K562 (cell line): Measurements from ENCODE around the gene GABRB2. TPM values are rescaled to one million over a fixed set of nuclear protein-coding genes. Genes with fewer than 3 reads are reported as not detected.

Experiments
- ATAC-seq: fragments of 200-7000 bp; cut with Tn5 transposase; 3 replicates; pipeline ENCODE4 v1.9.1; 2020; ENCODE audit warnings: moderate library complexity
- BruUV-seq: library from RNA; stranded (reverse); fragments of 400-500 nt; replicated peaks from 2 replicates; lab custom pipeline; 2021; lab: Mats Ljungman, UMichigan
- CTCF ChIA-PET: fragments of 300-600 bp; formaldehyde crosslinking; extraction: SDS; loops from one replicate; lab custom pipeline; 2021; ENCODE audit warnings: low intra/inter-chr PET ratio; lab: Yijun Ruan, JAX
- POLR2A ChIA-PET: fragments of 300-600, 350-650 bp; sonication (Branson Sonifier 250); formaldehyde crosslinking; extraction: SDS; loops from one replicate; lab custom pipeline; 2021; ENCODE audit warnings: antibody characterized with exemption, inconsistent platforms; lab: Yijun Ruan, JAX
- DNase-seq, 4 experiments: peaks; one replicate each; pipeline versions ENCODE4 v3.0.0 to v3.0.0-alpha.2; 2011 to 2018; ENCODE audit warnings: low spot score in 3 of 4, mixed read lengths in 3 of 4; ENCODE audit errors: extremely low read depth in 1 of 4
- FAIRE-seq: peaks from 2 replicates; lab custom pipeline; 2011; peaks lifted over from hg19 to GRCh38; lab: Jason Lieb, UNC
- H2AFZ ChIP-seq: 2 replicates; pipeline ENCODE4 v1.6.0; 2011; ENCODE audit warnings: low read depth, low read length, control low read depth, inconsistent platforms
- H3K27ac ChIP-seq: fragments of 200-600 bp; 3 replicates; pipeline ENCODE4 v1.8.0; 2011; ENCODE audit warnings: low read depth, mild to moderate bottlenecking, control low read depth, inconsistent platforms, low read length, moderate library complexity, mixed read lengths; ENCODE audit errors: extremely low read depth
- H3K27me3 ChIP-seq, 2 experiments: fragments of 300-600 bp in 1 of 2; 2 replicates in 1 of 2; 3 replicates in 1 of 2; pipeline versions ENCODE4 v1.6.0 to v1.8.0; 2011; ENCODE audit warnings: inconsistent platforms in 2 of 2, low read length in 2 of 2, mild to moderate bottlenecking in 1 of 2, mixed read lengths in 1 of 2, moderate library complexity in 1 of 2; ENCODE audit not compliant: control insufficient read depth in 2 of 2, insufficient read depth in 2 of 2
- H3K36me3 ChIP-seq: fragments of 300-600 bp; 3 replicates; pipeline ENCODE4 v1.8.0; 2011; ENCODE audit warnings: mild to moderate bottlenecking, low read length, inconsistent platforms; ENCODE audit not compliant: control insufficient read depth, insufficient read depth
- H3K4me1 ChIP-seq, 2 experiments: fragments of 200-600 bp in 1 of 2; replicated peaks in 1 of 2; 2 replicates in 1 of 2; 3 replicates in 1 of 2; pipeline versions ENCODE4 v1.5.1 to v1.8.0; 2011; ENCODE audit warnings: inconsistent platforms in 2 of 2, low read length in 2 of 2, mild to moderate bottlenecking in 1 of 2, mixed read lengths in 1 of 2, moderate library complexity in 1 of 2; ENCODE audit not compliant: control insufficient read depth in 2 of 2, insufficient read depth in 2 of 2
- H3K4me2 ChIP-seq: 2 replicates; pipeline ENCODE4 v1.6.1; 2011; ENCODE audit warnings: low read length, control low read depth, inconsistent platforms, mixed read lengths; ENCODE audit not compliant: insufficient read depth
- H3K4me3 ChIP-seq: fragments of 200-600 bp; sonication (generic), shearing (Covaris generic); 2 replicates; pipeline ENCODE4 v1.5.1; 2016; ENCODE audit warnings: control low read depth, inconsistent platforms
- H3K79me2 ChIP-seq: fragments of 200-600 bp; 3 replicates; pipeline ENCODE4 v1.8.0; 2011; ENCODE audit warnings: low read length, inconsistent platforms; ENCODE audit not compliant: control insufficient read depth, insufficient read depth
- H3K9ac ChIP-seq, 2 experiments: 2 replicates each; pipeline versions ENCODE4 v1.6.0 to v1.6.1; 2011; ENCODE audit warnings: low read depth in 2 of 2, low read length in 2 of 2, control low read depth in 1 of 2, inconsistent platforms in 1 of 2, mild to moderate bottlenecking in 1 of 2, mixed read lengths in 1 of 2; ENCODE audit not compliant: insufficient read depth in 1 of 2
- H3K9me1 ChIP-seq: one replicate; pipeline ENCODE4 v1.6.0; 2011; ENCODE audit warnings: inconsistent platforms, mild to moderate bottlenecking, low read length, moderate library complexity; ENCODE audit not compliant: control insufficient read depth, insufficient read depth
- H3K9me3 ChIP-seq: replicated peaks from 2 replicates; pipeline ENCODE4 v1.5.1; 2011; ENCODE audit warnings: low read depth, low read length, inconsistent platforms; ENCODE audit not compliant: control insufficient read depth, insufficient read depth
- H4K20me1 ChIP-seq: replicated peaks from 2 replicates; pipeline ENCODE4 v1.6.1; 2011; ENCODE audit warnings: low read length, inconsistent platforms, mixed read lengths; ENCODE audit not compliant: control insufficient read depth, insufficient read depth
- CUX1 ChIP-seq: fragments of 200-800 bp; sonication (Bioruptor generic); IDR thresholded peaks from 2 replicates; pipeline ENCODE4 v1.6.1; 2016; ENCODE audit warnings: missing genetic modification characterization, missing compliant biosample characterization
- MLLT1 ChIP-seq, 2 experiments: fragments of 450-650 bp; IDR thresholded peaks; 2 replicates each; pipeline ENCODE4 v1.6.1; 2016
- RBM17 ChIP-seq: fragments of 200-400 bp; formaldehyde crosslinking; IDR thresholded peaks from 2 replicates; pipeline ENCODE4 v1.6.1; 2017; ENCODE audit warnings: low read depth, mild to moderate bottlenecking, low read length, borderline replicate concordance
- RFX7 ChIP-seq: fragments of 250-450 bp; sonication (Bioruptor Pico); IDR thresholded peaks from 2 replicates; pipeline ENCODE4 v1.5.1; 2021; ENCODE audit warnings: mild to moderate bottlenecking
- SETDB1 ChIP-seq: IDR thresholded peaks from one replicate; pipeline ENCODE4 v1.6.1; 2012; ENCODE audit warnings: low read length, control low read depth, inconsistent platforms
- SRSF3 ChIP-seq: fragments of 200-400 bp; formaldehyde crosslinking; IDR thresholded peaks from 2 replicates; pipeline ENCODE4 v1.6.1; 2016; ENCODE audit warnings: mild to moderate bottlenecking, low read length, moderate library complexity; ENCODE audit not compliant: insufficient read depth
- TCF15 ChIP-seq: fragments of 250-450 bp; sonication (Bioruptor Pico); IDR thresholded peaks from 2 replicates; pipeline ENCODE4 v1.8.0; 2022; ENCODE audit warnings: moderate library complexity, mild to moderate bottlenecking, inconsistent platforms
- THAP7 ChIP-seq: fragments of 250-450 bp; sonication (Bioruptor Pico); IDR thresholded peaks from 2 replicates; pipeline ENCODE4 v1.5.0; 2021
- TOE1 ChIP-seq, 2 experiments: fragments of 450-650 bp in 1 of 2; sonication (generic) in 1 of 2; formaldehyde crosslinking in 1 of 2; IDR thresholded peaks; 2 replicates each; pipeline versions ENCODE4 v1.7.1 to v1.8.0; 2016 to 2022; ENCODE audit warnings: borderline replicate concordance in 2 of 2, mild to moderate bottlenecking in 2 of 2, antibody characterized with exemption in 1 of 2, inconsistent platforms in 1 of 2, low read depth in 1 of 2, missing genetic modification reagents in 1 of 2, moderate library complexity in 1 of 2
- ZNF75A ChIP-seq: fragments of 450-650 bp; formaldehyde crosslinking; IDR thresholded peaks from 2 replicates; pipeline ENCODE4 v1.4.0; 2020; ENCODE audit warnings: mild to moderate bottlenecking
- WGBS: fragments of 100-300 bp; shearing (Covaris generic); methylation state at CpG from one replicate; pipeline ENCODE4 v1.1.6; 2016; ENCODE audit warnings: low coverage, mixed read lengths; ENCODE audit not compliant: insufficient coverage; ENCODE audit errors: missing lambda C conversion rate; 5-methylcytosine and 5-hydroxymethylcytosine counted together
- in situ Hi-C: fragments of 300-500 bp; cut with MboI; formaldehyde crosslinking; loops from 4 replicates; pipeline ENCODE4 v1.15.0; 2018; ENCODE audit warnings: inconsistent platforms, mixed read lengths
- intact Hi-C: fragments of 100-400 bp; cut with micrococcal nuclease; formaldehyde crosslinking; loops from 2 replicates; pipeline ENCODE4 v1.14.2; 2022
- polyA plus RNA-seq, 8 experiments: library from polyadenylated mRNA; depleted of rRNA in 4 of 8; stranded (reverse) in 5 of 8; unstranded in 3 of 8; fragments of >200 nt; fragmentation: Nextera tagmentation in 2 of 8; fragmentation: Illumina TruSeq in 1 of 8; extraction: Ambion mirVana in 2 of 8; extraction: Trizol in 1 of 8; gene quantifications; 2 replicates each; pipeline versions ENCODE4 v1.2.1 to v1.2.3, GENCODE V29; 2011 to 2014; ENCODE audit warnings: inconsistent platforms in 1 of 8, missing spikeins in 1 of 8
- total RNA-seq, 7 experiments: library from RNA; depleted of rRNA in 6 of 7; stranded (reverse); fragments of >200 nt in 6 of 7; fragmentation: Illumina TruSeq in 2 of 7; extraction: Trizol in 2 of 7; gene quantifications; 2 replicates each; pipeline versions ENCODE4 v1.2.1 to v1.2.3, GENCODE V29; 2011 to 2021; ENCODE audit warnings: low replicate concordance in 1 of 7

GABRB2 gene
- total and polyA plus RNA-seq, 9 of the 15 experiments (the other 6 are each of a cell fraction or from before 2014, with no cell fraction given) = not detected

GRCh38 chr5:161406880-161407279, 139.6 kb downstream of the GABRB2 start:
- DNase-seq (no peak), FAIRE-seq (no peak), ATAC-seq (no peak)
- in situ Hi-C loops = no loop called here
- no peak overlapping the region for H3K27ac ChIP-seq
- no peak overlapping the region for H3K4me3 ChIP-seq
- H3K4me2 ChIP-seq = no peak overlapping the region
- H3K9me1 ChIP-seq = no peaks in the 10 kb centered on the region
- H3K9ac ChIP-seq = no peak overlapping the region
- H3K36me3 ChIP-seq = no peaks in the 10 kb centered on the region
- CTCF ChIA-PET = no interaction called here
- H4K20me1 ChIP-seq = no peaks in the 10 kb centered on the region
- H3K4me1 ChIP-seq = no peaks in the 10 kb centered on the region
- TF ChIP-seq RFX7 (no peak), ZNF75A (CRISPR knock-in tag) (no peak), MLLT1 (IDR thresholded peaks at IDR 0.05) (no peak), THAP7 (CRISPR knock-in tag) (no peak), RBM17 (no peak), CUX1 (CRISPR knock-in tag) (no peak), SRSF3 (no peak), SETDB1 (no peak), TCF15 (no peak), TOE1 (IDR thresholded peaks at IDR 0.05; ENCODE audit: borderline replicate concordance) (no peak), TOE1 (CRISPR knock-in tag; IDR thresholded peaks at IDR 0.05; ENCODE audit: borderline replicate concordance, low read depth) (no peak)
- no TSS peak for BruUV-seq
- H3K79me2 ChIP-seq = no peaks in the 10 kb centered on the region
- H3K9me3 ChIP-seq = no peaks in the 10 kb centered on the region; the same call in 1 of the 2 replicates
- POLR2A ChIA-PET = no interaction called here
- H2AFZ ChIP-seq = no peak overlapping the region
- 0% methylated on average over 3 of the region's 3 CpGs for WGBS
- intact Hi-C loops = no loop called here
- H3K27me3 ChIP-seq = no peaks in the 10 kb centered on the region
